Heart left ventricle (tissue), 16 donors: Measurements from ENCODE around the gene FGF14. TPM values are rescaled to one million over a fixed set of nuclear protein-coding genes. Genes with fewer than 3 reads are reported as not detected.

Experiments used
- ATAC-seq, 4 donors: fragments of 200-7000 bp; cut with Tn5 transposase; one replicate each; pipeline ENCODE4 v1.9.1; 2020 to 2022; ENCODE audit warnings: moderate library complexity in 4 of 4, mild to moderate bottlenecking in 3 of 4, moderate number of reproducible peaks in 1 of 4
- DNase-seq, 5 donors: peaks; one replicate each; pipeline ENCODE4 v3.0.0-alpha.2; 2020
- H3K27ac ChIP-seq, 12 donors: fragments of 200-600 bp; sonication (generic) in 4 of 12; one replicate each; pipeline versions ENCODE4 v1.5.0 to v1.8.0; 2016 to 2022; ENCODE audit warnings: mild to moderate bottlenecking in 2 of 12
- H3K27me3 ChIP-seq, 9 donors: fragments of 200-600 bp; sonication (generic) in 2 of 9; one replicate each; pipeline versions ENCODE4 v1.5.1 to v1.8.0; 2016 to 2022; ENCODE audit warnings: mild to moderate bottlenecking in 3 of 9
- H3K36me3 ChIP-seq, 9 donors: fragments of 200-600 bp; sonication (generic) in 2 of 9; one replicate each; pipeline versions ENCODE4 v1.5.0 to v1.8.0; 2018 to 2022; ENCODE audit warnings: mild to moderate bottlenecking in 2 of 9
- H3K4me1 ChIP-seq, 12 donors: fragments of 200-600 bp; sonication (generic) in 4 of 12; one replicate each; pipeline versions ENCODE4 v1.5.0 to v1.8.0; 2016 to 2022; ENCODE audit warnings: mild to moderate bottlenecking in 3 of 12
- H3K4me3 ChIP-seq, 12 donors: fragments of 200-600 bp; sonication (generic) in 4 of 12; one replicate each; pipeline versions ENCODE4 v1.5.0 to v1.8.0; 2017 to 2022; ENCODE audit warnings: mild to moderate bottlenecking in 9 of 12, moderate library complexity in 4 of 12
- H3K9me3 ChIP-seq, 12 donors: fragments of 200-600 bp; sonication (generic) in 4 of 12; one replicate each; pipeline versions ENCODE4 v1.5.0 to v1.8.0; 2016 to 2022; ENCODE audit warnings: mild to moderate bottlenecking in 1 of 12
- CTCF ChIP-seq, 12 donors: fragments of 200-600 bp; sonication (generic) in 4 of 12; IDR thresholded peaks; one replicate each; pipeline versions ENCODE4 v1.5.0 to v1.8.0; 2018 to 2022; ENCODE audit warnings: antibody characterized with exemption in 12 of 12, mild to moderate bottlenecking in 5 of 12
- POLR2A ChIP-seq, 2 donors: fragments of 450-650 bp; IDR thresholded peaks; one replicate each; pipeline ENCODE4 v1.6.1; 2017; ENCODE audit warnings: antibody characterized with exemption in 2 of 2, mild to moderate bottlenecking in 2 of 2, moderate library complexity in 2 of 2
- WGBS, 4 donors: extraction: QIAGEN DNeasy Blood & Tissue Kit in 2 of 4; methylation state at CpG; one replicate each; pipeline versions ENCODE4 v1.1.5 to v1.1.7; 2013 to 2018; 5-methylcytosine and 5-hydroxymethylcytosine counted together
- intact Hi-C, 10 donors: fragments of 100-400 bp; cut with DNase I; formaldehyde crosslinking; loops; one replicate each; pipeline versions ENCODE4 v1.11.1 to v1.14.2; 2022
- polyA plus RNA-seq, 2 donors: library from polyadenylated mRNA; stranded (reverse); fragments of 200-250 nt; gene quantifications; one replicate each; pipeline ENCODE4 v1.2.3, GENCODE V29; 2013
- total RNA-seq, 9 donors: library from RNA; depleted of rRNA in 2 of 9; stranded (reverse); fragments of >200 nt in 2 of 9; fragmentation: NEBNext Ultra II Directional in 3 of 9; extraction: Animal tissue kit (Norgen Biotek cat#: 25700) in 3 of 9; gene quantifications; one replicate each; pipeline versions ENCODE4 v1.1.0 to v1.2.4, GENCODE V29; 2016 to 2023
- donor health status: ischemic (EF 13 %, LVEDD 7.1; RV severe dilation, severe dysfunction).
- donor health status: healthy with polysubstance abuse.
- donor health status: DM: no; HTN: yes; CAD: no.
- donor health status: DM: no; HTN: no; CAD: no.
- donor health status: ischemic (EF 25% LVEDD 6.9; RV normal size, moderate dysfunction).
- donor health status: ischemic (EF 25% LVEDD 5.7; RV mildly dilated, moderate dysfunction).
- donor health status: healthy.
- donor health status: DM: yes; HTN: yes; CAD: no.
- donor health status: ischemic (EF 35%, LVEDD 5.7; RV mildly dilated, moderate dysfunction).
- donor health status: nonischemic (EF 11% LVEDD 7.7; RV severe dilation, severe dysfunction).
- donor health status: DM: yes; HTN: yes; CAD: no.
- donor health status: PGD.
- donor health status: ischemic (EF 29% LVEDD 5.4; RV normal size, mild dysfunction).
- donor health status: nonischemic (EF 23%, LVEDD 6.1; RV moderate dilation, normal function).

FGF14 gene
- total and polyA plus RNA-seq, 11 donors = 0.14 to 6.3 (median 3.9) TPM

- H3K36me3 ChIP-seq = no peaks in the 10 kb centered on the region
- 42 to 93% (median 70%) methylated on average over 2 of the region's 2 CpGs for WGBS, 4 donors
- H3K27me3 ChIP-seq = no peaks in the 10 kb centered on the region
- no peak overlapping the region for H3K4me3 ChIP-seq
- intact Hi-C loops = loop anchor here in 1 of 10 donors (10.0 kb wide), 1 partner anchor 615 kb away; no protein-coding TSS in a partner anchor
- ATAC-seq (no peak), DNase-seq (no peak)
- peaks cover 0 to 7% (median 0%) of the 10 kb centered on the region in 12 donors for H3K4me1 ChIP-seq
- TF ChIP-seq POLR2A (IDR thresholded peaks at IDR 0.05) (no peak), CTCF (IDR thresholded peaks at IDR 0.05) (no peak)
- H3K27ac ChIP-seq = no peak overlapping the region
- no peaks in the 10 kb centered on the region for H3K9me3 ChIP-seq
Observed at GRCh38 chr13:101939370-101939769, 462.5 kb downstream of the FGF14 start.

DNA sequence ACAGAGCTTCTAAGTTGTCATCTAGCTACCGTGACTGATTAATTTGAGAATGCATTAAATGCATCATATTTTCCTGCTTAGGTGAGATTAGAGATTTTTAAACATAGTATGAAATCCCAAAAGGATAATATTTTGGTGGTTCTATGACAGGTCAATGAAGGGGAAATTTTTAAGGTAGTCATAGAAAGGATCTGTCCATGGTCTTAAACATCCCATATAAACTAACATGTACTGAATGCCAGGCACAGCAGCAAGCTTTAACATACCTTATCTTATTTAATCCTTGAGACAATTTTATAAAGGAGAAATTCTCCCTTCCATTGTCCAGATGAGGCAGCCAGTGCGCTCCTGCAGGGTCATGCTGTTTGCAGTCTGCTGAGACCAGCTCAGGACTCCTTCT, 466.0 kb downstream of the FGF14 start:
- no peak overlapping the region for H3K4me3 ChIP-seq
- intact Hi-C loops = loop anchor here in 2 of 10 donors (2.0 to 10.0 kb wide), 2 partner anchors 527 to 619 kb away; no protein-coding TSS in a partner anchor
- no peaks in the 10 kb centered on the region for H3K9me3 ChIP-seq
- no peaks in the 10 kb centered on the region for H3K27me3 ChIP-seq
- DNase-seq = no peak
- WGBS, 4 donors = 79 to 87% (median 83%) methylated on average over 2 of the region's 2 CpGs
- no peak for ATAC-seq
- TF ChIP-seq CTCF (IDR thresholded peaks at IDR 0.05) (no peak), POLR2A (IDR thresholded peaks at IDR 0.05) (no peak)
- H3K4me1 ChIP-seq = no peaks in the 10 kb centered on the region
- H3K27ac ChIP-seq = no peak overlapping the region
- no peaks in the 10 kb centered on the region for H3K36me3 ChIP-seq

GRCh38 chr13:101931186-101931585, 470.7 kb downstream of the FGF14 start:
- Histone ChIP-seq H3K4me1 (no peaks in the 10 kb centered on the region), H3K27ac (no peak overlapping the region), H3K36me3 (no peaks in the 10 kb centered on the region), H3K9me3 (no peaks in the 10 kb centered on the region), H3K4me3 (no peak overlapping the region), H3K27me3 (no peaks in the 10 kb centered on the region)
- ATAC-seq (no peak), DNase-seq (no peak)
- no peak for TF ChIP-seq CTCF (IDR thresholded peaks at IDR 0.05)
- TF ChIP-seq POLR2A (IDR thresholded peaks at IDR 0.05) = no peak
- intact Hi-C loops = loop anchor here in 1 of 10 donors (10.0 kb wide), 1 partner anchor 624 kb away; no protein-coding TSS in a partner anchor
- WGBS, 4 donors = 46 to 56% (median 48%) methylated on average over 3 of the region's 3 CpGs

GRCh38 chr13:101930331-101930730, 471.5 kb downstream of the FGF14 start:
- no peaks in the 10 kb centered on the region for H3K27me3 ChIP-seq
- intact Hi-C loops = loop anchor here in 1 of 10 donors (10.0 kb wide), 1 partner anchor 624 kb away; no protein-coding TSS in a partner anchor
- no peak for ATAC-seq
- no peaks in the 10 kb centered on the region for H3K36me3 ChIP-seq
- DNase-seq = no peak
- no peak overlapping the region for H3K4me3 ChIP-seq
- no peaks in the 10 kb centered on the region for H3K4me1 ChIP-seq
- no peak for TF ChIP-seq CTCF (IDR thresholded peaks at IDR 0.05)
- no peak for TF ChIP-seq POLR2A (IDR thresholded peaks at IDR 0.05)
- 59 to 71% (median 68%) methylated on average over 2 of the region's 2 CpGs for WGBS, 4 donors
- H3K9me3 ChIP-seq = no peaks in the 10 kb centered on the region
- H3K27ac ChIP-seq = no peak overlapping the region
